HG03097 (cell line): ENCODE measurements around the gene ATRAID.

ENCODE experiments used
- ATAC-seq: cut with Tn5 transposase; IDR thresholded peaks from one replicate; pipeline ENCODE4 v1.9.1; 2021; ENCODE audit not compliant: unreplicated experiment, low FRiP score

ATRAID gene

GRCh38 chr2:27217173-27218121 is 5.6 kb downstream of the ATRAID start, which contains the start of gene CAD:
Gene CAD, plus strand, starts transcription at chr2:27217369. Its CDS starts 183 bp downstream, at chr2:27217552.
- peak; percentile 45 for ATAC-seq

- ATAC-seq = no peak
Observed at GRCh38 chr2:27218614-27219013, 6.8 kb downstream of the ATRAID start.

GRCh38 chr2:27219091-27219490 is 7.2 kb downstream of the ATRAID start:
- ATAC-seq = no peak

GRCh38 chr2:27220091-27220490 is 8.2 kb downstream of the ATRAID start:
- ATAC-seq = no peak

GRCh38 chr2:27221166-27221565 is 9.3 kb downstream of the ATRAID start:
- no peak for ATAC-seq

- ATAC-seq = no peak
Observed at GRCh38 chr2:27222407-27222806, 10.6 kb downstream of the ATRAID start.

- no peak for ATAC-seq
Observed at GRCh38 chr2:27223416-27223815, 11.6 kb downstream of the ATRAID start.

- no peak for ATAC-seq
Observed at GRCh38 chr2:27225526-27225925, 13.7 kb downstream of the ATRAID start.

GRCh38 chr2:27227501-27227900 is 15.7 kb downstream of the ATRAID start:
- ATAC-seq = no peak

- ATAC-seq = no peak
Observed at GRCh38 chr2:27231921-27232320, 20.1 kb downstream of the ATRAID start.

- ATAC-seq = no peak
Observed at GRCh38 chr2:27233341-27233740, 21.5 kb downstream of the ATRAID start.

GRCh38 chr2:27236136-27236535 is 24.3 kb downstream of the ATRAID start:
- no peak for ATAC-seq

- no peak for ATAC-seq
Observed at GRCh38 chr2:27236626-27237025, 24.8 kb downstream of the ATRAID start.

GRCh38 chr2:27237341-27237945 is 25.6 kb downstream of the ATRAID start:
- no peak for ATAC-seq

GRCh38 chr2:27238976-27239375 is 27.1 kb downstream of the ATRAID start:
- no peak for ATAC-seq

GRCh38 chr2:27240406-27240805 is 28.6 kb downstream of the ATRAID start:
- ATAC-seq = no peak

GRCh38 chr2:27241761-27242613 is 30.1 kb downstream of the ATRAID start:
- no peak for ATAC-seq

GRCh38 chr2:27242614-27242951 is 30.7 kb downstream of the ATRAID start:
- ATAC-seq = no peak

GRCh38 chr2:27243391-27244130 is 31.7 kb downstream of the ATRAID start:
- no peak for ATAC-seq

- no peak for ATAC-seq
Observed at GRCh38 chr2:27245116-27245515, 33.3 kb downstream of the ATRAID start.
